Measurements from ENCODE around the gene DNAJC22.
A peak's percentile ranks its signal among the peaks of the same experiment; 100 is the strongest.
"Not testable (repeated sequence)": the region's sequence is repeated elsewhere in the genome, so short reads cannot be mapped to it uniquely, and the experiment has no call there.

Gene DNAJC22

DNA sequence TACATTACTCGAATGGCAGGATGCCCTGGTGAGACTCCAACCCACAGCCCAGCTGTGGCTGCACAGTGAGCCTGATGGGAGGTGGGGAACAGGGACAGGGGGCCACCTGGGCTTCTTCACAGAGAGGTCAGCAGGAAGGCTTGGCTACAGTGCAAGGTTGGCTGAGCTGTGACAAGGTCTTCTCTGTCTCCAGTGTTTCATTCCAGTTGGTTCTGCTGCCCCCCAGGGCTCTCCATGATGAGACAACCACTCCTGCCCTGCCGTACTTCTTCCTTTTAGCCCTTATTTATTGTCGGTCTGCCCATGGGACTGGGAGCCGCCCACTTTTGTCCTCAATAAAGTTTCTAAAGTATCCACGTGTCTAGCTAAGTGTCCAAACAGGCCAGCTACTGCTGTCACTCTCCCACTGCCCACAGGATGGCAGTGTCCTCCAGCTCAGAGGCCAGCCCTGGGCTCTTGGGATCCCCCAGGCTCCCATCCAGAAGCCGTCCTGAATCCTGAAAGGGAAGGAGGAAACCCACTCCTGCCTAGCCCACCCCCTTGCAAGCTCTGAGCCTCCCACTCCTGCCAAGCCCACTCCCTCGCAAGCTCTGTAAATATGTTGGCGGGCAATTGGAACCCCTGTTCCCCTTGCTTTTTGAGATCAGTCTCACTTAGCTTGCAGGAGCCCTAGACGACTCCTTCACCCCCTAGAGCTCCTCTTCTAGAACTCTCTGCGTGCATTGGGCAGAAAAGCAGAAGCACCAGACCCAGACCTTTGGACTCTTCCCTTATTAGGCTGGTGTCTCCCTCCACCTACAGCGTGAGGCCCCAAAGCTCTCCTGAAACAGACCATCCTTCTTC lies 15.1 kb upstream of the DNAJC22 start:
- DNase-seq (ENCODE audit: low read depth in 2 of 2) = peak; percentile 18

DNA sequence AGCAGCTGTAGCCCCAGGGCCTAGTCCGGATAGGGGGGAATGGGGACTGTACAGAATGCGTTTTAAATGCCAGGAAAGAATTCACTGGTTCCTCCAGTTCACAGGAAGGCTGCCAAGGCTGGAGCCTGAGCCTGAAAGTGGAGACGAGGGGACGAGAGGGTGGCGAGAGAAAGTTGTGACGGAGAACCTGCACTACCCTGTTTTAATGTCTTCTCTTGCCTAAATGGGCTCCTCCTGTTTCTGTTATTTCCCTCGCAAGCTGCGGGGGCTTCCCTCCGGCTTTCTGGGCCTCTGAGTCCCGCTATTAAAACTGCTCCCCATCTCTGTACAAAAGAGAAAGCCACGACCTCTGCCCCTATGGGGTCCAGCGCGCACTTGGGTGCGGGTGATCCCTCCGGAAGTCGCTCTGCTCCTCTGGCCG lies 14.2 kb upstream of the DNAJC22 start:
- DNase-seq (ENCODE audit: low read depth in 2 of 2) = no peak

DNA sequence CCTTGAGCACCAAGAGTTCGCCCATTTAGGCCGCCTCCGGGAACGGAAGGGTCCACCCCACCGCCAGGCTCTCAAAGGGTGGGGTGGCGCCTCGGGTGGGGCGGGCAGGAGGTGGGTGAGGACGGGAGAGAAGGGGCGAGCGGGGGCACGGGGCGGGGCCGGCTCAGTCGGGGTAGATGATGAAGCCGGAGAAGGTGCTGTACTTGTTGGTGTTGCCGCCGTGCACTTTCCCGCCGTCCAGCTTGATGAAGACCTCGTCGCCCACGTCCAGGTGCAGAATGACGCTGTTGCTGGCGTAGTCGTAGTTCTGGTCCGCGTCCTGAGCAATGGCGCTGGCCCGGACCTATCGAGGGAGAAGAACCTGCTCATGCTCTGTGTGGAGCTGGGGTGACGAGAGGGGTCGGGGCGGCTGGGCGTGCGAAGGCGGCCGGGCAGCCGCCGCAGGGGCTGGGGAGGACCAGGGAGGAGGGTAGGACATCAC lies 13.8 kb upstream of the DNAJC22 start:
- no peak for DNase-seq (ENCODE audit: low read depth in 2 of 2)

DNA sequence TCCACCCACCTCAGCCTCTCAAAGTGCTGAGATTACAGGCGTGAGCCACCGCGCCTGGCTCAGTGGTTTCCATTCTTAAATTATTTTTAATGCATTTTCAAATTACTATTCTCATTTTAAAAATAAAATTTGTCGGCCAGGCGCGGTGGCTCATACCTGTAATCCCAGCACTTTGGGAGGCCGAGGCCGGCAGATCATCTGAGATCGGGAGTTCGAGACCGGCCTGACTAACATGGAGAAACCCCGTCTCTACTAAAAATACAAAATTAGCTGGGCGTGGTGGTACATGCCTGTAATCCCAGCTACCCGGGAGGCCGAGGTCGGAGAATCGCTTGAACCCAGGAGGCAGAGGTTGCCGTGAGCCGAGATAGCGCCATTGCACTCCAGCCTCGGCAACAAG lies 12.9 kb upstream of the DNAJC22 start:
- DNase-seq (ENCODE audit: low read depth in 2 of 2) = not testable (repeated sequence)

DNA sequence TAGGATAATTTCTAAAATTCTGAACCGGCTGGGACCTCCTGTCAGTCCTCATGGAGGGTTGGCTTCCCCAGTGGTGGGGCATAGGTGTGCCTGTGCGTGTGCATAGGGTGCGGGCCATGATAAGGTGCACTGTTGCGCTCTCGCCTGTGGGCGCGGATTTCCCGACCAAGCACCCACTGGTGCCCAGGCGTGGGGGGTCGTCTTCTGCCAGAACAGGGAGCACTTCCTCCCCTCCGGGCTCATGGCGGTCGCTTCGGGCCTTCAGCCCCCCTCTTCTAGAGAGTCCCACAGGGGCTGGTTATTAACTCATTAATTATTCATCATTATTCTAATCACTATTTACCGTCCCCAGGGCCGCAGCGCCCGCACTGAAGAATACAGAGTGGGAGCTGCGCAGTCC lies 12.5 kb upstream of the DNAJC22 start:
- no peak for DNase-seq (ENCODE audit: low read depth in 2 of 2)

DNA sequence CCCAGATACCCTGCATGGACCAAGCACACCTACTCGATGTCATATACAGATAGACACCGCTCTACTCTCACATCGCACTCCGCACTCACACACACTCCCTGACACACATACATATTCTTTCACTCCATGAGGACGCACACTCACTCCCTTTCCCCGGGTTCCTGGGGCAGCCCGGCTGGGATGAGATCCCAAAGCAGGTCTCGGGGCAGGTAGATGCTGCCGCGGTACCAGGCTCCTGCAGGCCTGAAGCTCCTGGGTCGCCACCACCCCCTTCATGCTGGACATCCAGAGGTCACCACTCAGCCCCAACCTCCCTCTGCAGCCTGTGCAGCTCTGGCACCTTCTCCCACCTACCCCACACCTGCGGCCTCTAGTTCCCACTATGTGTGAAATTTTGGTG lies 12.0 kb upstream of the DNAJC22 start:
- DNase-seq (ENCODE audit: low read depth in 2 of 2) = no peak

DNA sequence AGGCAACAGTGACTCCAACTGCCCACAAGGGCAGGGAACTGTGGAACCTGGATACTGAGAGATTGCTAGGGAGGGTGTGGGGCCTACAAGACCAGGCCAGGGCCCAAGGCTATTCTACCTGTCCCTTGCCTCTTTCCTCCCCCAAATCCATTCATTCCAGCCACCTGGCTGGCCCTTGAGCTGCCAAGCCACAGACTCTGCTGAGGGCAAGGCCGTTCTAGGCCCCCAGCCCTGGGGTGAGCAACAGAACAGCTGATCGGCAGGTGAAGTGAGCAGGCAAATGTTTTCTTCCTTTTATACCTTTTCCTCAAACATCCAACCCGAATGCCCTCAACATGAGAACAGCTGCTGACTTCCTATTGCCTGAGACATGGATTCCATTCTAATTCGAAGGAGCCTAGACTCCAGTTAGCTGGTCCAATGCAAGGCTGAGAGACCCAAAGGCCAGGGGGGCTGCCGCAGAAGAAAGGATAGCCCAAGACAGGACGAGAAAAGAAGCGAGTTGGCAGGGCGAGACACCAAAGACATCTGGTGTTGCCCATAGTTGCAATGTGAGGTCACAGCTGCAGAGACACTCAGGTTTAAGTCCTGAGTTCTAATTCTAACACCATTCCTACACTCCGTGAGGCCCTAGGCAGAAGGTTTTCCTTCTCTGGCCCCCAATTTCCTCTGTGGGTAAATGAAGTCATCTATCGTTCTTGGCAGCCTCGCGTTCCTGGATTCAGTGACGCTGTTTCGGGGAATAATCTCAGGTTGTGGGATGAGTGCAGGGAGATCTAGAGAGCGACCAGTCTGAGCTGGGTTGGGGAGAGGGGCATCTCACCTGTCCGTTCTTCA lies 11.4 kb upstream of the DNAJC22 start:
- DNase-seq (ENCODE audit: low read depth in 2 of 2) = no peak

DNA sequence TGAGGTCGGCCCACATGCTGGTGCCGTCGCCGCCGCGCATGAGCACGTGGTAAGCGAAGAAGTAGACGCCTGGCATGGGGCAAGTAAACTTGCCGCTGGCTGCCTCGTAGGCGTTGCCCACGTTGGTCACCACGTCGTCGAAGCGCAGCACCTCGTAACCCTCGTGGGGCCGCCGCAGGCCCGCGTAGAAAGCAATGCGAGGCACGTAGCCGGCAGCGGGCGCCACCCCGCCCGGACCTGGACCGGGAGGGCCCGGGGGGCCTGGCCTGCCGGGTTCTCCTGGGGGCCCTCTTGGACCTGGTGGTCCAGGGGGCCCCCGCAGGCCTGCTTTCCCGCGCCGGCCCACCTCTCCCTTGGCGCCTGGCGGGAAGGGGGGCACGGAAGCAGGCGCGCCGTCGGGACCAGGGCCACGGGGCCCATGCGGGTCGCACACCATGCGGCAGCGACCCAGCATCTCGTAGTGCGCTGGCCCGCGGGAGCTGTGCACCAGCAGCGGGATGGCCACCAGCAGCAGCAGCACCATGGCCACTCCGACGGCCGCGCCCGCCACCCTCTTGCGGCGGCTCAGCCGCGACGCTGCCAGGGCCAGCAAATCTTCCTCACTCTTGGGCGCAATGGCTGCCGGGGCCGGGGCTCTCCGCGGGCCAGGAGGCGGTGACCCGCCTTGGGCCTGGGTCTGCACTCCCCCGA lies 10.6 kb upstream of the DNAJC22 start:
- DNase-seq (ENCODE audit: low read depth in 2 of 2) = no peak

DNA sequence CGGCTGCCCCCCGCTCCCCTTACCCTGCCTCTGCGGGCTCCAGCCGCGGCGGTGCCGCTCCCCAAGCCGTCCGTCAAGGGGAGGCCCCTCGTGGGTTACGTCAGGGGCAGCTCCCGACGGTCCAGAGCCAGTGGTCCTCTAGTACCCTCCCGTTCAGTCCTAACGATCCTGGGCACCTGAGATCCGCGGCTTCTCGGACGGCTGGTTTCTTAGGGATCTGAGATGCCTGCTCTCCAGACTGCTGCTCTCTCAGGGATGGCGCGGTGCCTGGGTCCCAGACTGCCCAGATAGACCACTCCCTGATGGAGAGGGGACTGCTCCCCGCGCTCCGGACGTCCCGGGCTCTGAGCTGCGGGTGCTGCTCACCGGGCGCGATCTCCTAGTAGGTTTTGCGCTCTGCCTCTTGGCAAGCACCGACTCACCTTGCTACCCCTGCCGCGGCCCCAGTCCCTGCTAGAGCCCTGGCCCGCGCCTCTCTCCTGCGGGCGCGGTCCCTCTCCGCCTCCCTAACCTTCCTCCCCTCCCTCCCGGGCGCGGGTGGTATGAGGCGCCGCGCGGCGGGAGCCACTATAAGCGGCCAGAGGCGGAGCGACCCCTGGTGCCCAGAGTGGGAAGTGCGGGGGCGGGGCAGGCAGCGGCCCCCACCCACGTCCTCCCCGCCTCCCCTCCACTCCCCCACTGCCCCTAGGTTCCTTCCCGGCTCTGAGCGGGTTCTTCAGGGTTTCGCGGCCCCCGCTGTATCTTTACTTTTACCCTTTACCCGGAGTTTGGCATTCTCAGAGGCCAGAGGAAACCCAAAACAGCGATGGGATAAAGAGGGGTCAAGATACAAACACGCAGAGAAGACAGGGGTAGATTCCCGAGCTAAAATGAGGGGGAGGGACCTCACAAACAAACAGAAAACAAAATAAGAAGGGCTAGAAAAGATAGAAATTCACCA lies 9.8 kb upstream of the DNAJC22 start, which contains the start of gene C1QL4:
Gene C1QL4 (minus strand): TSS at position 544 of the 940 bp plus-strand sequence. CDS start 711 bp downstream, outside the sequence.
- DNase-seq (ENCODE audit: low read depth in 2 of 2) = peak; percentile 14 to 34

DNA sequence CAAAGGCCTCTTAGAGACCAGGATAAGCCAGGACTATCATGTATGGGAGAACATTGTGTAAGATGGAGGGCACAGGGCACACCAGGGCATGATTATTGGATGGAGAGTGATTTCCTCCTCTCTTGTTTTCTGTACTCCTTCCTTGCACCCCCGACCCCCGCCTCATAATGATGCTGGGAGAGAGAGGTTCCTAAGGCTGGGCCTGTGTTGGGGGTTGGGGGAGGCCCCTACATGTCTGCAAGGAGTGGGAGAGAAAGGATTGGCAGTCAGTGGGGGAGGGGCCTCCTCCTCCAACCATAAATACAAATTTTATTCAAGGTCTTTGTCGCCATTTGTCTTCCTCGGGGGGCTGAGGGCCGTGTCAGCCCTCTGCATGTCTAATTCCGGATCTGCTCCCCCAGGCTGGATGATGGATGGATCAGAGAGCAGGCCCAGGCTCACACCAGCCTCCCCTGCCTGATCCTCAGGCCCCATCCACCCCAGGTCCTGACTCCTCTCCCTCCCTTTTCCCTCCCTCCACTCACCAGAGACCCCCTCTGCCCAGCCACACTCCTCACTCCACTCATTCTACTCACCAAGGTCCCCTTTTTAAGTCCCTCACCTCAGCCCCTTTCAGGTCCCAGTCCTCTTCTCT lies 7.7 kb upstream of the DNAJC22 start:
- no peak for DNase-seq (ENCODE audit: low read depth in 2 of 2)

DNA sequence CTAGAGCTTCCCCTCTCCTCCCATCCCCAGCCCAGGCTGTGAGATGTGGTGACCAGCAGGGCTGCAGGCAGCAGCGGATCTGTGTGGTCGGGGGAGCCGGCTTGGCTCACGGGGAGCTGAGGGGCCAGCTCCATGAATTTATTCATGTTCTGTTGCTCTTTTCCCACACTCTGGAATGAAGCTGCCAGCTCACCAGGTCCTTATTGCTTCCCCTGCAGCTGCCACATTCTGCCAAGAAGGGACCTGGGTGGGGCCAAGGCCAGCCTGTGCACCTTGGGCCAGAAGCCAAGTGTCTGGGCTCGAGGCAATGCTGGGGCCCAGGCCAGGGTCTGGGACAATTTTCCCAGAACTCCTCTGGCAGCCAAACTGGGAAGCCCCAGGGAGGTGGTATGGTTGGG lies 7.2 kb upstream of the DNAJC22 start:
- no peak for DNase-seq (ENCODE audit: low read depth in 2 of 2)

DNA sequence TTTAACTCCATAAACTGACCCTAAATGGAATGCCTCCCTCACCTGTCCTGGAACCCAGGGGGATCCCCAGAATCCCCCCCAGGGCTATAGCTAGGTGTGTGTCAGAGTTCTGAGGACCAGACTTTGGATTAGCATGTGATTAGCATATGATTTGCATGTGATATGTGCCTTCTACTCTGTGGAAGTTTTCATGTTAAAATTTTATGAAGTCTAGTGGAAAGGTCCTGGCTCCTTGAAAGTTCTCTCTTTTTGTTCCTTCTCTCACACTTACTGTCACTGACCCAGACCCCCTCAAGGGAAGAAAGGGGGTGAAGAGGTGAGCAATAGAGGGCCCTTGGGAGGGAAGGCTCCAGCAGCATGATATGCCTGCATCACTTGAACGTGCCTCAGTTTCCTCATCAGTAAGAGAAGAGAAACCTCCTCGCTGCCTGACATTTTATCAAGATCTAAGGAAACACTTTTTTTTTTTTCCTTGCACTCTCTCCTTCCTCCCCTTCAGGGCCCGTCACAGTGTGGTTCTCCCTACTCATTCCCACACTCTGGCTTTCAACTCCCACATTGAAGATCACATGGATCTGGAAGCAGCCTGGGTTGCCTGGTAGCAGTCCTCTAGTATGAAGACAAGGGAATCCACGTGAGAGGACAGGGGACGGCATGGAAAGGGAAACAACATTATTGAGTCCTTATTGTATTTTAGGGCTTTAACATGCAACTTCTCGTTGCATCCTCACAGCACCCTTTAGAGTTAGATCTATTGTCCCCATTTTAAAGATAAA lies 6.4 kb upstream of the DNAJC22 start:
- no peak for DNase-seq (ENCODE audit: low read depth in 2 of 2)

DNA sequence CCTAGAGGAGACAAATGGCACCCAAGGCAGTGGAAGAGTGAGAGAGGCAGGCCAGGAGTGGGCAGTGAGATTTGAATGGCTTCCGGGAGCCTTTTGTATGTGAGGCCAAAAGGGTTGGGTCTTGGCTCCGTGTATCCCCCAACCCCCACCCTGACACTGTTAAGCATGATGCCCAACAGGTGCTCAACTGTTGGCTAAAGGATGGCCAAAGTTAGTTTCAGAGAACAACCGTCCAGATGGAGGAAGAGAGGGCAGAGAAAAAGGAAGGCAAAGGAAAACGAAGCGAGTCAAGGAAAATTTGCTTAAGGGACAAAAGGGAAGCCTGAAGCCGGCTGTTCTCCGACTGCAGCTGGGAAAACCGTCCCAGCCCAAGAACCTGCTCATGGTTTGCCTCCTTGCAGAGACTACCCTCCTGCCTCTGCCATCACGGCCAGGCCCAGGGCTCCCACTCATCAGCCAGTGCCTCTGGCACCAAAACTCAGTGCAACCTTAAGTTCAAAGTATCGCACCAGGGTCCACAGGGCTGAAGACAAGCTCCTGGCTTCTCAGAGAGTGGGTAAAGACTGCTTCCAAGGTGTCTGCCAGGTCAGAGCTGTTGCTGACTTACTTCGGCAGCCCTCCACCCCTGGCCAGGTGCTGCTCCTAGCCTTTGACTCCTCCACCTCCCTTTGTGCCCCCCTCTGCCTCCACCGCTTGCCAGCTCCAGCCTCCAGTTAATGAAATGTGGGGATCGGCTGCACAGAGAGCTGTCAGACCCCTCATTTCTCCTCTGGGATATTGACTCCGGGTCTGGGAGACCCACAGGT lies 5.5 kb upstream of the DNAJC22 start:
- DNase-seq (ENCODE audit: low read depth in 2 of 2) = no peak

DNA sequence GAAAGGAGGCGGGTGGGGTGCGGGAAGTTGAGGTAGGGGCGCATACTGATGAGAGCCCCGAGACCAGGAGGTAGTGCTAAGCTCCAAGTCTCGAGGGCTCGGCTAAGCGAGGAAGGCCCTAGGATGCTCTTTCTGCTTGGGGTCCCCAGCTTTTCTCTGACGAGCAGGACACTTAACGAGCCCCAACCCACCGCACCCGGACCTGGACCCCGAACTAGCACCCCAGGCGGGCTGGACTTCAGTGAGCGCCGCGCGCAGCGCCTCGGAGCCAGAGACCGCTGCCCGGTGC lies 5.0 kb upstream of the DNAJC22 start:
- no peak for DNase-seq (ENCODE audit: low read depth in 2 of 2)

DNA sequence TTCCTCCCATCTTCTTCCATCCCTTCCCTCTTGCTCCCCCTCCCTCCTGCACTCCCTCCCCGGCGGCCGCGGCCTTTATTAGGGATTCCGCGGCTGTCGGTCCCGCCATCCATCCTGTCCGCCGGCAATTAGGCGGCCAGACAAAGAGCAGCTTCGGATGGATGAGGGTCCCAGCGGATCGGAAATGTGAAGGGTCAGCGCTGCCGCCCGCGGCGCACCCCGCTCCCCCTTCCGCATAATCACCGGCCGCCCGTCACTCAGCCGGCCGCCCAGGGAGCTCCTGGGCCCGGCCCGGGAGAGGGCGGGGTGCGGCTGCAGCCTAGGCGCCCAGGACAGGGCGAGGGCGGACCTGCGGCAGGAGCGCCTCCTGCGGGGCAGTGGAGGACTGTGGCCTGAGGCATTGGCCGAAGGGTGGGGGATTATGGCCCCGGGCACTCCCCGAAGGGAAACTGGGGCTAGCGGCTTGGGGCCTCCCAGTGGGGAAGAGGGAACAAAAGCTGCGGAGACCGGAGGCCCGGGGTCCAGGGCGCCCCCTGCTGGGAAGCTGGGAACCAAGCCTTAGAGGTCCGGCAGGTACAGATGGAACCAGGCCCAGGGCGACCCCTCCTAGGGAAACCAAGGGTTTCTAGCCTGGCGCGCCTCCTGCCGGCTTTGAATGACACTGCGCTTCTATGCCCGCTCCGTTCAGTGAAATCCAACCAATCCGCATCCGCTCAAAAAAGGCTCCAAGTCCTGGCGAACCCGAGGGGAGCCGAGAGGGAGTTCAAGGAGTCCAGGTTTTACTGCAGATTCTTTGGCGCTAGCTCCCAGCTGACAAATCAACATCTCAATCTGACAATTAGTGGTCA lies 4.4 kb upstream of the DNAJC22 start:
- DNase-seq (ENCODE audit: low read depth in 2 of 2) = peak in 1 of 2 experiments; percentile 40

DNA sequence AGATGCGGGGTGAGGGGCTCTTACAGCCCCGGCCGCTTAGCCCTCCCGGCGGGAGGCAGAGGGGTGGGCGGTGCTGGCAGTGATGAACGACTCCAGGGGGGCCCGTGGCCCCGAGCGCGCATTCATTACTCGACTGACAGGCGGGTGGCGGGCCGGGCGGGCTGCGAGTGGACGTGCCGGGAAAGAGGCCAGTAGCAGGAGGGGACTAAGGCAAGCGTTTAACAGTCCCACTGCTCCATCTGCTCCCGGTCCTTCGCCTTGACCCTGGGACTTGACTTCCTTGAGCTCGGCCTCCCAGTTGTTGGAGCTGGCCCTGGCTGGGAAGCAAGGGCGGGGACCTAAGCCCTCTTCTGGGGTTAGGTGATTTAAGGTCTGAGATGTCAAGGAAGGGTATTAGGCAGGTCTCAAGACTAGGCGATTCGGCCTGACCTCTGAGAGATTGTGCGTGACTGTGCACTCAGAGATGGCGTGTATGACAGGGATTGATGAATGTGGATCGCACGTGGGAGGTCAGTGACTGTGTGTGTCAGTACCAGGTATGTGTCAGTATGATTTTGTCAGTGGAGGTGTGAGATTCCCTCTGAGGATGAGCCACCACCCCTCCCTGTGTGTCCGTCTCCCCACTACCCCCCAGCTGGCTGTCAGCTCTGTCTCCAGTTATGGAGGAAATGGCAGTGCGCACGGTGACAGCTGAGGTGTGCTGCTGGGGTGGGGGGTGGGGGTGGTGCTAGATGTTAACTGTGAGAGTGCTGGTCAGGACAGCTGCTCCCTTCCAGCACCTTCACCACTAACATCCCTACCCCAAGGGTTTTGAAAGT lies 3.6 kb upstream of the DNAJC22 start:
- DNase-seq (ENCODE audit: low read depth in 2 of 2) = no peak

DNA sequence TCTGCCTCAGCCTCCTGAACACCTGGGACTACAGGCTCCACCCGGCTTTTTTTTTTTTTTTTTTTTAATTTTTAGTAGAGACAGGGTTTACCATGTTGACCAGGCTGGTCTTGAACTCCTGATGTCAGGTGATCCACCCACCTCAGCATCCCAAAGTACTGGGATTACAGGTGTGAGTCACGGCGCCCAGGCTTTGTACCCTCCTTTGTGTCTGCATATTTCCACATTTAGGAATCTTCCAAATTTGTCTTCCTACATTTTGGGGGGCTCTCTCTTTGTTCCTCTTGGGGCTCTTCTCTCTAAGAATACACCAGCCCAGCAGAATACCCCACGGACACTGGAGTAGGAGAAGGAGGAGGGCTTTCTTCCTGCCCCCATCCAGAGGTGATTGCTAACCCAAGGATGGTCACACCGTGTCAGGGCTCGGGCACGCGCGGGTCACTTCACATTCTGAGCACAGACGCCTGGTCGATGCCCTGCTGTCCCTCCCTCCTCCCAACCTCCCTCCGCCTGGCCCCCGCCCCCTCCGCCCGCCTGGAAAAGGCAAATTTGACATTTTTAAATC lies 2.1 kb upstream of the DNAJC22 start:
- no peak for DNase-seq (ENCODE audit: low read depth in 2 of 2)
